Limb (tissue), 2 donors: Measurements from ENCODE around the gene TXNRD1.
"Not testable (repeated sequence)": the region's sequence is repeated elsewhere in the genome, so short reads cannot be mapped to it uniquely, and the experiment has no call there.

Source experiments
- DNase-seq, 2 donors: peaks; one replicate each; pipeline ENCODE4 v3.0.0-alpha.2; 2016; ENCODE audit errors: extremely low spot score in 2 of 2

The TXNRD1 gene

GRCh38 chr12:104279164-104279563, 63.6 kb downstream of the TXNRD1 start:
- no peak for DNase-seq

GRCh38 chr12:104280111-104280510, 64.5 kb downstream of the TXNRD1 start:
- DNase-seq, result no peak

GRCh38 chr12:104280717-104281458, 65.3 kb downstream of the TXNRD1 start:
- no peak for DNase-seq

GRCh38 chr12:104281636-104282035, 66.1 kb downstream of the TXNRD1 start:
- no peak for DNase-seq

GRCh38 chr12:104282109-104282508, 66.5 kb downstream of the TXNRD1 start:
- no peak for DNase-seq

GRCh38 chr12:104285740-104286515, 70.3 kb downstream of the TXNRD1 start:
- no peak for DNase-seq

GRCh38 chr12:104286516-104287482, 71.2 kb downstream of the TXNRD1 start:
- peak; percentile 90 to 91 for DNase-seq

GRCh38 chr12:104288635-104289274, 73.2 kb downstream of the TXNRD1 start:
- DNase-seq, result peak; percentile 71 to 83

GRCh38 chr12:104290320-104290719, 74.7 kb downstream of the TXNRD1 start:
- no peak for DNase-seq

GRCh38 chr12:104290855-104291254, 75.3 kb downstream of the TXNRD1 start:
- DNase-seq, result no peak

GRCh38 chr12:104291867-104292524, 76.4 kb downstream of the TXNRD1 start:
- DNase-seq, result no peak

GRCh38 chr12:104292872-104293794, 77.6 kb downstream of the TXNRD1 start:
- no peak for DNase-seq

GRCh38 chr12:104294158-104294859, 78.7 kb downstream of the TXNRD1 start:
- not testable (repeated sequence) for DNase-seq

- DNase-seq, result no peak
Measured at GRCh38 chr12:104294927-104295668, 79.5 kb downstream of the TXNRD1 start.

GRCh38 chr12:104295954-104296353, 80.4 kb downstream of the TXNRD1 start:
- DNase-seq, result no peak

- no peak for DNase-seq
Measured at GRCh38 chr12:104296718-104297117, 81.1 kb downstream of the TXNRD1 start.

- DNase-seq, result no peak
Measured at GRCh38 chr12:104297477-104298113, 82.0 kb downstream of the TXNRD1 start.
